IPS DF 19.7 (cell line): ENCODE results near the gene ARID1A.
"Not testable (repeated sequence)": the region's sequence is repeated elsewhere in the genome, so short reads cannot be mapped to it uniquely, and the experiment has no call there.

Experiments
- DNase-seq: peaks from one replicate; pipeline ENCODE4 v3.0.0-alpha.2; 2013; ENCODE audit warnings: low read depth, low spot score

Gene ARID1A

GRCh38 chr1:26697978-26698849 is 2.4 kb downstream of the ARID1A start:
- DNase-seq = no peak

GRCh38 chr1:26700711-26701110 is 4.9 kb downstream of the ARID1A start:
- DNase-seq = no peak

GRCh38 chr1:26701266-26701994 is 5.6 kb downstream of the ARID1A start:
- DNase-seq = no peak

- DNase-seq = no peak
Measured at GRCh38 chr1:26701995-26702679, 6.3 kb downstream of the ARID1A start.

GRCh38 chr1:26702680-26703038 is 6.8 kb downstream of the ARID1A start:
- no peak for DNase-seq

GRCh38 chr1:26703478-26703877 is 7.7 kb downstream of the ARID1A start:
- DNase-seq = no peak

- DNase-seq = no peak
Measured at GRCh38 chr1:26704629-26705028, 8.8 kb downstream of the ARID1A start.

GRCh38 chr1:26705227-26705626 is 9.4 kb downstream of the ARID1A start:
- DNase-seq = not testable (repeated sequence)

GRCh38 chr1:26705788-26706311 is 10.0 kb downstream of the ARID1A start:
- DNase-seq = no peak

- DNase-seq = no peak
Measured at GRCh38 chr1:26706315-26706714, 10.5 kb downstream of the ARID1A start.

- DNase-seq = no peak
Measured at GRCh38 chr1:26710811-26711210, 15.0 kb downstream of the ARID1A start.

- DNase-seq = no peak
Measured at GRCh38 chr1:26711777-26712176, 16.0 kb downstream of the ARID1A start.

GRCh38 chr1:26717017-26717491 is 21.2 kb downstream of the ARID1A start:
- DNase-seq = no peak

- no peak for DNase-seq
Measured at GRCh38 chr1:26719205-26719604, 23.4 kb downstream of the ARID1A start.

GRCh38 chr1:26721669-26722355 is 26.0 kb downstream of the ARID1A start:
- no peak for DNase-seq

- DNase-seq = peak; percentile 76
Measured at GRCh38 chr1:26723013-26723991, 27.5 kb downstream of the ARID1A start.

GRCh38 chr1:26724118-26724517 is 28.3 kb downstream of the ARID1A start:
- DNase-seq = no peak

- DNase-seq = peak; percentile 68
Measured at GRCh38 chr1:26724926-26725325, 29.1 kb downstream of the ARID1A start.

GRCh38 chr1:26725904-26726303 is 30.1 kb downstream of the ARID1A start:
- DNase-seq = not testable (repeated sequence)

GRCh38 chr1:26726784-26727183 is 31.0 kb downstream of the ARID1A start:
- no peak for DNase-seq
